RWPE2 (cell line): Measurements from ENCODE around the gene NTNG1.

Experiments used
- ATAC-seq: fragments of 200-7000 bp; cut with Tn5 transposase; 3 replicates; pipeline ENCODE4 v1.9.1; 2021; ENCODE audit warnings: low read depth
- DNase-seq: peaks from one replicate; pipeline ENCODE4 v3.0.0-alpha.2; 2020; ENCODE audit warnings: low spot score
- H3K27ac ChIP-seq: fragments of 450-650 bp; 2 replicates; pipeline ENCODE4 v1.5.1; 2017; ENCODE audit warnings: mild to moderate bottlenecking; ENCODE audit not compliant: poor library complexity, severe bottlenecking
- H3K27me3 ChIP-seq: fragments of 250-450 bp; sonication (Bioruptor Pico); 2 replicates; pipeline ENCODE4 v1.5.1; 2021; ENCODE audit warnings: mild to moderate bottlenecking, moderate library complexity; ENCODE audit not compliant: insufficient read depth, poor library complexity, severe bottlenecking
- H3K36me3 ChIP-seq: fragments of 250-450 bp; sonication (Bioruptor Pico); 2 replicates; pipeline ENCODE4 v1.5.1; 2020; ENCODE audit warnings: low read depth, mild to moderate bottlenecking, moderate library complexity
- H3K4me1 ChIP-seq: fragments of 250-450 bp; sonication (Bioruptor Pico); 2 replicates; pipeline ENCODE4 v1.5.1; 2021; ENCODE audit warnings: mild to moderate bottlenecking, moderate library complexity; ENCODE audit not compliant: insufficient read depth, poor library complexity, severe bottlenecking
- H3K4me3 ChIP-seq: fragments of 250-450 bp; sonication (Bioruptor Pico); 2 replicates; pipeline ENCODE4 v1.5.1; 2021; ENCODE audit warnings: mild to moderate bottlenecking, moderate library complexity; ENCODE audit not compliant: severe bottlenecking
- H3K9me3 ChIP-seq: fragments of 250-450 bp; sonication (Bioruptor Pico); 2 replicates; pipeline ENCODE4 v1.5.1; 2021; ENCODE audit warnings: mild to moderate bottlenecking, moderate library complexity; ENCODE audit not compliant: severe bottlenecking
- TF ChIP-seq, protein P1 (sequence below): fragments of 450-650 bp; IDR thresholded peaks from one replicate; pipeline ENCODE4 v1.5.1; 2017; ENCODE audit warnings: mild to moderate bottlenecking, moderate library complexity; ENCODE audit not compliant: poor library complexity, severe bottlenecking

The NTNG1 gene

DNA sequence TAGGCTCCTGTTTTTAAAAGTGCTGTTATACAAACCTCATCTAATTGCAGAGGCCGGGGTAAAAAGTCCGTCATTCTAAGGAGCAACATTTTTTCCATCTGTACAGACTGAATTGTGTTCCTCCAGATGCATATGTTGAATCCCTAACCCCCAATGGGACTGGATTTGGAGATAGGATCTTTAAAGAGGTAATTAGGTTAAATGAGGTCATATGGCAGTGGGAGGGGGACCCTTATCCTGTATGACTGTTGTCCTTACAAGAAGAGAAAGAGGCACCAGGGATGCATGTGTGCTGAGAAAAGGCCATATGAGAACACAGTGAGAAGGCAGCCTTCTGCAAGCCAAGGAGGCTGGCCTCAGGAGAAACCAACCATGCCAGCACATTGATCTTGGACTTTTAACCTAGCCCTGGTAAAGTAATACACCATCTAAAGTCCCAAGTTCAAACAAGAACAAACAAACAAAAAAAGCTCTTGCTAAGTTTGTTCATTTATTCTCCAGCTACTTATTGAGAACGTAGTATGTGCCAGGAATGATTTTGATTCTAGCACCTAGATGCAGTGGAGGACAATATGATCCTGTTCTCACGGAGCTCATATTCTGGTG, 352.4 kb downstream of the NTNG1 start:
- Histone ChIP-seq H3K4me1 (no peaks in the 10 kb centered on the region), H3K27me3 (no peaks in the 10 kb centered on the region), H3K9me3 (no peaks in the 10 kb centered on the region), H3K36me3 (no peaks in the 10 kb centered on the region), H3K27ac (no peak overlapping the region), H3K4me3 (no peak overlapping the region)
- TF ChIP-seq, protein P1, sequence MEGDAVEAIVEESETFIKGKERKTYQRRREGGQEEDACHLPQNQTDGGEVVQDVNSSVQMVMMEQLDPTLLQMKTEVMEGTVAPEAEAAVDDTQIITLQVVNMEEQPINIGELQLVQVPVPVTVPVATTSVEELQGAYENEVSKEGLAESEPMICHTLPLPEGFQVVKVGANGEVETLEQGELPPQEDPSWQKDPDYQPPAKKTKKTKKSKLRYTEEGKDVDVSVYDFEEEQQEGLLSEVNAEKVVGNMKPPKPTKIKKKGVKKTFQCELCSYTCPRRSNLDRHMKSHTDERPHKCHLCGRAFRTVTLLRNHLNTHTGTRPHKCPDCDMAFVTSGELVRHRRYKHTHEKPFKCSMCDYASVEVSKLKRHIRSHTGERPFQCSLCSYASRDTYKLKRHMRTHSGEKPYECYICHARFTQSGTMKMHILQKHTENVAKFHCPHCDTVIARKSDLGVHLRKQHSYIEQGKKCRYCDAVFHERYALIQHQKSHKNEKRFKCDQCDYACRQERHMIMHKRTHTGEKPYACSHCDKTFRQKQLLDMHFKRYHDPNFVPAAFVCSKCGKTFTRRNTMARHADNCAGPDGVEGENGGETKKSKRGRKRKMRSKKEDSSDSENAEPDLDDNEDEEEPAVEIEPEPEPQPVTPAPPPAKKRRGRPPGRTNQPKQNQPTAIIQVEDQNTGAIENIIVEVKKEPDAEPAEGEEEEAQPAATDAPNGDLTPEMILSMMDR, result no peak
- DNase-seq, result no peak
- no peak for ATAC-seq

DNA sequence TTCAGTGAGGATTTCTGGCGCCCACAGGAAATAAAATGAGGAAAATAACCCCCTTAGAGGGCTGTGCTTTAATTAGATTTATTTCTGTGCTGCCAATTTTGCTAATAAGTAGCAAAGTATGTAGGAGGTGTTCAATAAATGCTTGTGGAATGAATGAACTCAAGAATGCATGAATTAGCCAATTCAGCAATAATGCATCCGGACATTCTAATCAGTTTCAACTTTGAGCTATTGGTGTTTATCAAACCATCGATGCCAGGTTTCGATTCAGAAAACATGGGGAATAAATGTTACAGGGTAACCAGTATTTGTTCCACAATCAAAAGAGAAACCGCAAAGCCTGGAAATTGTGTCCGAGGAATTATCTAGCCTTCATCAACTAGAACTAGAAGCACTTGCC, 353.2 kb downstream of the NTNG1 start:
- Histone ChIP-seq H3K4me3 (no peak overlapping the region), H3K27me3 (no peaks in the 10 kb centered on the region), H3K4me1 (no peaks in the 10 kb centered on the region), H3K27ac (no peak overlapping the region), H3K36me3 (no peaks in the 10 kb centered on the region), H3K9me3 (no peaks in the 10 kb centered on the region)
- DNase-seq, result no peak
- TF ChIP-seq, protein P1, result no peak
- no peak for ATAC-seq

DNA sequence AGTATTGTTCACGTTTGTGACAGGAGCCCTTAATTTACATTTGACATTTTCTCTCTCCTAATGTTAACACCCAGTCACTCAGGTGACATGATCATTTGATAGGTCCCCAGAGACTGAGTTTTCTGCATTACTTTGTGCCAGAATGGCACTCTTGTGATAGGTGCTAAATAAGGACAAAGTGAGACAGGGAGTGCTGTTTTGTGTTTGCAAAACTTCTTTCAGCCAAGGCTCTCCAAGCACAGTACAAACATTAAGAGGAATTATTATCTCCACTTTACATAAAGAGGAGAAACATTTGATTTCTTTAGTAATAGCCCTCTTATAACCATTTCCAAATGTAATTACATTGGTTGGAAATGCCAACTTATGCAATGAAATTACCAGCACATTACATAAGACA, 355.2 kb downstream of the NTNG1 start:
- no peaks in the 10 kb centered on the region for H3K36me3 ChIP-seq
- no peak overlapping the region for H3K4me3 ChIP-seq
- DNase-seq (no peak), ATAC-seq (no peak)
- H3K4me1 ChIP-seq, result no peaks in the 10 kb centered on the region
- no peak overlapping the region for H3K27ac ChIP-seq
- TF ChIP-seq, protein P1, result no peak
- no peaks in the 10 kb centered on the region for H3K9me3 ChIP-seq
- H3K27me3 ChIP-seq, result no peaks in the 10 kb centered on the region

DNA sequence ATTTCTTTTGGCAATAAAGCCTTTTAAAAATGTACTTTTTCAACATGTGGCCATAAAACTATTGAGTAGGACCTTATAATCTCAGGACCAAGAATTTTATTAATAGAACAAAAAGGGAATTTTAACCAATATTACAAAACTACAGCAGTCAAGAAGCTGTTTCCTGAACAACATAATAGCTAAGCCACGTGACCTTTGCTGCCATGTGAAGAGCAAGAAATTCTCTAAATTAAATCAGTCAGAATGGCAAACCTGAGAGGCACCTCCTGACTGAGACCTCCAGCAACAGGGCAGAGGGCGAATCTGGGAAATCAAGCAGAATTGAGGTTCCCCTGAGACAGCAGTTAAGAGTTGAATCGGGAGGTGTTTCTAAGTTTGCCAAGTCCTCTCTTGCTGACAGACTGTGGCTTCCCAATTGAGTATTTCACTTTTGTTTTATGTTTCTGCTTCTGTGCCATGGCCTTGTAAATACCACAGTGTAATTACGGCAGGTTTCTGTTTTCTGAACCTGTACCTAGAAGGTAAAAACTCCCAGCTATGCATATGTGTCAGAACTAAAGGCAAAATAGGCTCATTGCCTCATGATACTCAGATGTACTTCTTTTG, 358.4 kb downstream of the NTNG1 start:
- no peak overlapping the region for H3K27ac ChIP-seq
- H3K9me3 ChIP-seq, result no peaks in the 10 kb centered on the region
- no peaks in the 10 kb centered on the region for H3K36me3 ChIP-seq
- ATAC-seq, result no peak
- DNase-seq, result no peak
- TF ChIP-seq, protein P1, result no peak
- no peak overlapping the region for H3K4me3 ChIP-seq
- no peaks in the 10 kb centered on the region for H3K27me3 ChIP-seq
- no peaks in the 10 kb centered on the region for H3K4me1 ChIP-seq

DNA sequence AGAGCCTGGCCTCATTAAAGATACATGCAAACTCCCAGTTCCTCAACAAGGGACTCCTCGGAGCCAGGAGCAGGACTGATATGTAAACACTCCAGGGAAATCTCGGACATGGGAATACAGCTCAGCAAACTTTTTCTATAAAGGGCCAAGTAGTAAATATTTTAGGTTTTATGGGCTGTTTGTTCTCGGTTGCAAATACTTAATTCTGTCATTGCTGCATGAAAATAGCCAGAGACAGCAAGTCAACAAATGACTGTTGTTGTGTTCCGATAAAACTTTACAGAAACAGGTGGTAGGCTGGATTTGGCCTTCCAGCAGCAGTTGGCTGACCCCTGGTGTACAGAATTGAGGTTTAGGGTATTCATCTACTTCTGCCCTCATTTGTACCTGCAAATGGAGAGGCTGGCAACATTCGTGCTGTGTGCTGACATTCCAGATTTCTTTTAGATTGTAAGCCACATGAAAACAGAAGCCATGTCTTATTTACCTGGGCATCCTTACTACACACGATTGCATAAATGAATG, 360.3 kb downstream of the NTNG1 start:
- Histone ChIP-seq H3K27ac (no peak overlapping the region), H3K36me3 (no peaks in the 10 kb centered on the region), H3K4me3 (no peak overlapping the region), H3K4me1 (no peaks in the 10 kb centered on the region), H3K27me3 (no peaks in the 10 kb centered on the region), H3K9me3 (no peaks in the 10 kb centered on the region)
- TF ChIP-seq, protein P1, result no peak
- no peak for DNase-seq
- ATAC-seq, result no peak
